GM18520 (cell line): ENCODE measurements around the gene FAM200C.
"Not testable (repeated sequence)": the region's sequence is repeated elsewhere in the genome, so short reads cannot be mapped to it uniquely, and the experiment has no call there.

Source experiments
- ATAC-seq: cut with Tn5 transposase; IDR thresholded peaks from one replicate; pipeline ENCODE4 v1.9.1; 2021; ENCODE audit not compliant: unreplicated experiment

The FAM200C gene

GRCh38 chr5:160399402-160400353 lies at the start of gene FAM200C:
Gene FAM200C, minus strand, starts transcription at chr5:160400054. Its CDS starts 4,564 bp downstream, at chr5:160395490.
- ATAC-seq = peak; percentile 62

DNA sequence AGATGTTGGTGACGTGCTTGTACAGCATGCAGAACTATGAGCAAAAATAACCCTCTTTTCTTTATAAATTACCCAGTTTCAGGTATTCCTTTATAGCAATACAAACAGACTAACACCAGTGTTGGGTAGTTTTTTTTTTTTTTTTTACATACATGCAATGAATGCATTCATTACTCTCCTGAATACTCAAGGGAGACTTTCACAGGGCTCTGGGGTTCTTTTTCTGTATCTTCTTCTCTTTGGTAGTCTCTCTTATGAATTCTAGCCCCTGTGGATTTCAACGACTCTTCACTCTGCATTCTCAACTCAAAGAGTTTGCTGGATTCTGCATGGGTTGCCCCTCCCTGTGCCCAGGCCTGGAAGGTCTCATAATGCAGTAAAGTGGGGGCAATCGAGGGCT lies 49.6 kb upstream of the FAM200C start:
- no peak for ATAC-seq

DNA sequence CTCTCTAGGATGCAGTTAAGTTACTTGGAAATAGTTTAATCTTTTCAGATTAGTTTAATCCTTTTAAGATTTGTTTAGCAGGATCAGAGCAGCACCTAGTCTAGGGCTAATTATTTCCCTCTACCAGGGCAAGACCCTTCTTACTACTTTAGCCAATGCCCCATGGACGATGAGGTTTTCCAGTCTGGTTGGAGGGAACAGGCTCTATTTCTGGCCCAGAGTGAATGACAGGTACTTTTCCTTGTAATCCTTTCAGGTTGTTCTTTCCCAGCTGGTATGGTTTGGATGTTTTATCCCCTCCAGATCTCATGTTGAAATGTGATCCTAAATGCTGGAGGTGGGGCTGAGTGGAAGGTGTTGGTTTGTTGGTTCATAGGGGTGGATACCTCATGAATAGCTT lies 49.0 kb upstream of the FAM200C start:
- no peak for ATAC-seq

- no peak for ATAC-seq
These were observed 45.9 kb upstream of the FAM200C start for GRCh38 chr5:160445751-160446150.

DNA sequence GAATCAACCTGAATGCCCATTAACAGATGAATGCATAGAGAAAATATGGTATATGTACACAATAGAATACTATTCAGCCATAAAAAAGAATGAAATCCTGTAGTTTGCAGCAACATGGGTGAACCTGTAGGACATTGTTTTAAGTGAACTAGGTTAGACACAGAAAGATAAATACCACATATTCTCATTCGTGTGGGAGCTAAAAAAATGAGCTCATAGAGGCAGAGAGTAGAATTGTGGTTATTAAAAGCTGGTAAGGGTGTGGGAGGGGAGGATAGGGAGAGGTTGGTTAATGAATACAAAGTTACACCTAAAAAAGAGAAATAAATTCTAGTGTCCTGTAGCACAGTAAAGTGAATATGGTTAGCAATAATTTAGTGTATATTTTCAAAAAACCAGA lies 45.3 kb upstream of the FAM200C start:
- no peak for ATAC-seq

- no peak for ATAC-seq
These were observed 44.6 kb upstream of the FAM200C start for GRCh38 chr5:160444407-160444806.

GRCh38 chr5:160442824-160443431 lies 43.1 kb upstream of the FAM200C start:
- no peak for ATAC-seq

DNA sequence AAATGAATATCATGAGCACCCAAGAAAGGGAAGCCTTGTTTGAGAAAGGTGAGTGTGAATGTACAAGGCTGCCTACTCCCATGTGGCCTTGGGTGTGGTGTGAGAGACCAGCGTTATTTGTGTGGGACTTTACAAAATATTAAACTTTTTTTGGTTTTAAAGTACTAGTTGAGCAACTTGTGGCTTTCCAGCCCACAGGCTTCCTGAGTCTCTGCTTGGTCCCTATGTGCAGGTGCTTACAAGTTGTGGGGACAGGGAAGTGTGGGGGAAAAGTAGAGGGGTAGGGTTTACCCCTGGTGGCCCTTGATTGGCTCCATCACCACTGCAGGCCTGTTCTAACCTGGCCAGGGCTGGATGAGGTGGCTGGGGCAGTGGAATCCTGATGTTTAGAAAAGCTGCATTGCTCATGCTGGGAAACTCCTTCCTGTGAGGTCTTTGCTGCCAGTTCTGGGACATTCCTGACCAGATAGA lies 41.5 kb upstream of the FAM200C start:
- ATAC-seq = no peak

DNA sequence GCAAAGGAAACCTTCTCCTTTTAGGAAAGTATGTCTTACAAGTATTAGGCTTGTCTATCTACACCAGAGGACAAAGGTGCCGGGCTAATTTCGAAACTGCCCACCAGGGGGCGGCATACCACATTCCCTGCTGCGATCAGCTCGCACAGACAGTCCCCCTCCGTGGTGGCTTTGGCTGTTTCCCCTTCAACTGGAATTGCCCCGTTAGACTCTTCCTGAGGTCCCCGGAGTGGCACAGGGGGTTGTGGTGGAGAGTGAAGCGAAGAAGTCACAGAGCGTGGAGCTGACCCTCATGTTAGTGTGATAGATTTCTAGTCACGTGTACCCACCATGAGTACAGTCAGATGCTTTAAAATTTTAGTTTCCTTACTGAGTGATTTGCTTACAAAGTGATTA lies 39.3 kb upstream of the FAM200C start:
- ATAC-seq = peak; percentile 44

GRCh38 chr5:160438316-160439204 lies 38.7 kb upstream of the FAM200C start:
- peak; percentile 26 for ATAC-seq

- no peak for ATAC-seq
These were observed 37.4 kb upstream of the FAM200C start for GRCh38 chr5:160437271-160437670.

DNA sequence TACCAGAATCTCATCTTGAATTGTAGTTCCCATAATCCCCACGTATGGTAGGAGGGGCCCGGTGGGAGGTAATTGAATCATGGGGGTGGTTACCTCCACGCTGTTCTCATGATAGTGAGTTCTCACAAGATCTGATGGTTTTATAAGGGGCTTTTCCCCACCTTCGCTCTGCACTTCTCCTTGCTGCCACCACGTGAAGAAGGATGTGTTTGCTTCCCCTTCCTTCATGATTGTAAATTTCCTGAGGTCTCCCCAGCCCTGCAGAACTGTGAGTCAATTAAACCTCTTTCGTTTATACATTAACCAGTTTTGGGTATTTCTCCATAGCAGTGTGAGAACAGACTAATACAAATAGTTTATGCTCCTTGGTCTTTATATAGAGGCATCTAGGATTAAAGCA lies 36.8 kb upstream of the FAM200C start:
- ATAC-seq = not testable (repeated sequence)

DNA sequence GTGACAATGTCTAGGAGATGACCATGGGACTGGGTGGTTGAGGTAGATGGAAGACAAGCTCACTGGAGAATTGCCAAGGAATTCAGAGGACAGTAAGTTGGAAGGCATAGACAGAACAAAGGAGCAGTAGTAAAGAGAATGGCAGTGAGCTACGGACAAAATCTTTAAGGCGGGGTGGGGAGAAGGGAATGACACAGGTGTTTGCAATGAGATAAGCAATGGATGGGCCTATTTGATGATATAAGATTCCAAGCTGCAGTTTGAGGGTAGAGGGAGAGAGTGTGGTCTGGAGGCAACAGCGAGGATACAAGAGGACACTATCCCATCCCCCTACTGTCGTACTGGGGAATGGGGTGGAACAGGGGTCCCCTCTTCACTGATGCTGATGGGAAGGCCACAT lies 36.2 kb upstream of the FAM200C start:
- ATAC-seq = no peak

DNA sequence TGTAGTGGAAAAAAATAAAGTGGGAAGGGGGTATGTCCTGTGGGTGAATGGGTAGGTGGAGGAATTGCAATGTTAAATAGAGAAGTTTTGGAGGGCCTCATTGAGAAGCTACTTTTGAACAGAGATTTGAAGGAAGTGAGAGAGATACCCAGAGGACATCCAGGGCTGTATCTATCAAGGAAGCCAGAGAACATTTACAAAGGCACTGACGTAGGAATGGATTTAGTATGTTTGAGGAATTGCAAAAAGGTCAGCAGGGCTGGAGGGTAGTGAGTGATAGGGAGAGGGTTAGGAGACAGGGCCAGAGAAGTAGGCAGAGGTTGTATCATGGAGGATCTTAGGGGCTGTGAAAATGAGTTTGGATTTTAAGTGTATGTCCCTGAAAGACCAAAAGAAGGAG lies 35.7 kb upstream of the FAM200C start:
- ATAC-seq = no peak

- peak; percentile 46 for ATAC-seq
These were observed 34.2 kb upstream of the FAM200C start for GRCh38 chr5:160434022-160434531.

DNA sequence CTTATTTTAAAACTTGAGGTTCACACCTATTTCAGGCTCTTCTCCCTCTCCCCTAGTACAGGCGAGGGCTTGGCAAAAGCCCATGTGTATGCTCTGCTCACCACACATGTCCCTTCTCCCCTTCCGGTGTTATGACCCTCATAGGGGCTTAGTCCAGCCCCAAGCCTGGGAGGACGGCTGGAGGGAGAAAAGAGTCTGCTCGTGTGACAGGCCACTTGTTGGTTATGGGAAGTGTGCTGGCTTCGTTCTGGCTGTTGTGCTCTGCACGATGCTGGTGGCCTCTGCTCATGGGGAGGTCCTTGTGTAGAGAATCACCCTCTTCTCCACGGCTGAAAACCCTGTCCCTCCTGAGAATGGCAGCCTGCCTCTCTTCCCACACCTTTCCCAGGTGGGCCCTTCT lies 32.9 kb upstream of the FAM200C start:
- ATAC-seq = no peak

DNA sequence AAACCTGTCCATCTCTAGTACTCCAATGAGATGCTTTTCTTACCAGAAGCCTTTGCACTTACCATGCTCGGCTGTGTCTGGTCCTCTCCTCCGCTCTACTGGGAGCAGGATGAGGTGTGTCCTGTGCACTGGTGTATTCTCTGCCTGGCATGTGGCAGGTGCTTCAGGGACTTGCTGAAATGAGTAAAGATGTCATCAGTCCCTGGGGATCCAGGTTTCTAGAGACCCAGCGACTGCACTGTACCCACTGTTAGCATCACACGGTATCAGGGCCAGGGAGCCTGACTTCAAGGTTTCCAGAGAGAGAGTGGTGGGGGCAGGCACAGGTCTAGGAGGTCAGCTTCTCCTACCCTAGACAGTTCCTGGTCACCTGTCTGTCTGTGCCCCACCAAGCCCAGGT lies 32.3 kb upstream of the FAM200C start:
- ATAC-seq = no peak

DNA sequence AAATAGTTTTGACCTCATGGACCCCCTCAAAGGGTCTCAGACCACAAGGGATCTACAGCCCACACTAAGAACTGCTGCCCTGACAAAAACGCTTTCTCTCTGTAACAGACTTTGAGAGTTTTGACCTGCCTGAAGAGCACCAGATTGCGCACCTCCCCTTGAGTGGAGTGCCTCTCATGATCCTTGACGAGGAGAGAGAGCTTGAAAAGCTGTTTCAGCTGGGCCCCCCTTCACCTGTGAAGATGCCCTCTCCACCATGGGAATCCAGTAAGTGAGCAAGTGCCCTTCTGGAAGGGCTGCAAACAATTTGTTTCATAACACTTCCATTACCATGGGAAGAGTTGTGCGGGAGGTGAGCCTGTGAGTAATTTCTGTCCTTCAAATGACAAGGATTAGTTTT lies 27.8 kb upstream of the FAM200C start:
- ATAC-seq = no peak

DNA sequence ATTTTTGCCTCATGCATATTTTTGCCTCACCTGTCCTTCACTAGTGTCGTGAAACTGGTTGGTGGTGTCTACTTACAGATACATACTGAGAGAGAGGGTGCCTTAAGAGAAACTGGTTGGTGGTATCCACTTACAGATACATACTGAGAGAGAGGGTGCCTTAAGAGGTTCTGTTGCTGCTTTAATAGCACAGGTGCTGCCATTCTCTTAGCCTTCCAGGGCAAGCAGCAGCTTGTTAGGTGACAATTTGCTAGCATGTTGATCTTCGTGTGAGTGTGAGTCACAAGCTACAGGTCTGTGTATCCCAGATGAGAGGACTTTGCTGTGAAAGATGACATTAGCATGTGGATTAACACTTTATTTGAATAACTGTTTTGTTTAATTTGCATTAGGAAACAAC lies 23.2 kb upstream of the FAM200C start:
- ATAC-seq = no peak

- peak; percentile 51 for ATAC-seq
These were observed 21.9 kb upstream of the FAM200C start, which contains the start of gene PTTG1 for GRCh38 chr5:160421625-160422258. Gene PTTG1, plus strand, starts transcription at chr5:160421855. Its CDS starts 458 bp downstream, at chr5:160422313.

DNA sequence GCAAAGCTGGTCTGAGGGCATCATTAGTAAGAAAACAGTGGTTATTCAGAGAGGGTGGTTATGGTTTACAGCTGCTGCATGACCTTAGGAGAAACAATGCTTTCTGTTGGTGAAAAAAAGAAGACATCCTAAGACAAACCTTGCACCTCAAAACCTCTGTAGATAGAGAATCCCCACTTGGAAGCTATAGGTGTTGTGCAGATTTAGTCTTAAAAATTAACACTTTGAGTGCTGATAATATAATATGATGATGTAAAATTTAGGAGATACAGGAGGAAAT lies 20.4 kb upstream of the FAM200C start:
- no peak for ATAC-seq
